Measurements from ENCODE around the gene SLC22A31. TPM values are rescaled to one million over a fixed set of nuclear protein-coding genes. Genes with fewer than 3 reads are reported as not detected.

Gene SLC22A31
- total and polyA plus RNA-seq, 2 experiments from 2014 or later = 2.1 to 13.8 TPM

GRCh38 chr16:89200850-89201411 lies 594 bp upstream of the SLC22A31 start:
- Histone ChIP-seq H3K36me3 (ENCODE audit: insufficient read depth) (no peaks in the 10 kb centered on the region), H3K79me2 (replicated peaks; ENCODE audit: insufficient read depth) (no peaks in the 10 kb centered on the region), H3K4me2 (peak overlapping the region; percentile 88), H4K20me1 (replicated peaks; ENCODE audit: insufficient read depth) (no peaks in the 10 kb centered on the region), H2AFZ (no peak overlapping the region), H3K27ac (ENCODE audit: low read depth) (no peak overlapping the region), H3K27me3 (ENCODE audit: insufficient read depth) (peaks cover 36% of the 10 kb centered on the region), H3K9me2 (ENCODE audit: insufficient read depth) (no peaks in the 10 kb centered on the region), H3K4me1 (ENCODE audit: insufficient read depth) (peaks cover 7% of the 10 kb centered on the region; the same call in 1 of the 2 replicates), H3F3A (replicated peaks; ENCODE audit: low read depth) (0 out of 2 replicates have a peak, but pooled peaks cover 6% of the 10 kb centered on the region), H3K4me3 (peak overlapping the region; percentile 66)
- TF ChIP-seq JUNB (IDR thresholded peaks at IDR 0.05; ENCODE audit: unreplicated experiment) (no peak), NANOG (IDR thresholded peaks at IDR 0.05; ENCODE audit: borderline replicate concordance) (no peak), POLR2AphosphoS5 (IDR thresholded peaks at IDR 0.05; ENCODE audit: low read depth) (no peak), EZH2 (IDR thresholded peaks at IDR 0.05; ENCODE audit: low read depth, unreplicated experiment) (peak; percentile 44)
- Mint-ChIP-seq H3K27ac (no peak overlapping the region), H3K9me3 (peaks cover 7% of the 10 kb centered on the region; the same call in 2 of the 3 replicates), H3K36me3 (ENCODE audit: low read depth) (peaks cover 2% of the 10 kb centered on the region; the same call in 1 of the 3 replicates), H3K4me3 (peak overlapping the region; percentile 73), H3K27me3 (ENCODE audit: insufficient read depth, low read depth, poor library complexity) (peaks cover 38% of the 10 kb centered on the region), H3K4me1 (peaks cover 5% of the 10 kb centered on the region; the same call in 2 of the 3 replicates)
- DNase-seq (ENCODE audit: low spot score) (peak; percentile 56), ATAC-seq (peak; percentile 41)

GRCh38 chr16:89199241-89200123 lies 855 bp downstream of the SLC22A31 start:
- peak overlapping the region; percentile 73 for H3K4me3 Mint-ChIP-seq
- ATAC-seq = no peak
- TF ChIP-seq JUNB (IDR thresholded peaks at IDR 0.05; ENCODE audit: unreplicated experiment) (no peak), EZH2phosphoT487 (IDR thresholded peaks at IDR 0.05; ENCODE audit: unreplicated experiment) (no peak), ETS1 (IDR thresholded peaks at IDR 0.05) (no peak), POLR2AphosphoS5 (IDR thresholded peaks at IDR 0.05; ENCODE audit: low read depth) (no peak), NANOG (IDR thresholded peaks at IDR 0.05; ENCODE audit: borderline replicate concordance) (no peak), ZNF462 (CRISPR knock-in tag; IDR thresholded peaks at IDR 0.05) (no peak)

More at GRCh38 chr16:89199241-89200123, 855 bp downstream of the SLC22A31 start:
- Histone ChIP-seq H3K27me3 (ENCODE audit: insufficient read depth) (peaks cover 36% of the 10 kb centered on the region), H3F3A (replicated peaks; ENCODE audit: low read depth) (0 out of 2 replicates have a peak, but pooled peaks cover 6% of the 10 kb centered on the region), H3K4me2 (peak overlapping the region; percentile 88), H2AFZ (no peak overlapping the region), H3K4me3 (peak overlapping the region; percentile 66), H3K36me3 (ENCODE audit: insufficient read depth) (no peaks in the 10 kb centered on the region), H3K79me2 (replicated peaks; ENCODE audit: insufficient read depth) (no peaks in the 10 kb centered on the region), H3K9me2 (ENCODE audit: insufficient read depth) (no peaks in the 10 kb centered on the region), H4K20me1 (replicated peaks; ENCODE audit: insufficient read depth) (no peaks in the 10 kb centered on the region), H3K27ac (ENCODE audit: low read depth) (no peak overlapping the region), H3K4me1 (ENCODE audit: insufficient read depth) (peaks cover 7% of the 10 kb centered on the region; the same call in 1 of the 2 replicates)
- peaks cover 7% of the 10 kb centered on the region; the same call in 2 of the 3 replicates for H3K9me3 Mint-ChIP-seq
- H3K27me3 Mint-ChIP-seq (ENCODE audit: insufficient read depth, low read depth, poor library complexity) = peaks cover 38% of the 10 kb centered on the region
- H3K27ac Mint-ChIP-seq = no peak overlapping the region
- H3K36me3 Mint-ChIP-seq (ENCODE audit: low read depth) = peaks cover 2% of the 10 kb centered on the region; the same call in 1 of the 3 replicates
- no peak for DNase-seq (ENCODE audit: low spot score)
- H3K4me1 Mint-ChIP-seq = peaks cover 5% of the 10 kb centered on the region; the same call in 2 of the 3 replicates

Data from GM23338 (cell line).